AG04449 (cell line): ENCODE results near the gene EVX1.

Experiments
- CTCF ChIA-PET: fragments of 350-600 bp; formaldehyde crosslinking; extraction: SDS; loops from one replicate; lab custom pipeline; 2021; ENCODE audit warnings: antibody characterized with exemption; lab: Yijun Ruan, JAX
- POLR2A ChIA-PET: fragments of 400-600, 350-600 bp; formaldehyde crosslinking; extraction: SDS; loops from one replicate; lab custom pipeline; 2020; ENCODE audit warnings: antibody characterized with exemption, inconsistent platforms; lab: Yijun Ruan, JAX
- DNase-seq: peaks from one replicate; pipeline ENCODE4 v3.0.0-alpha.2; 2010; ENCODE audit warnings: low read depth, low spot score
- H3K4me3 ChIP-seq: 2 replicates; pipeline ENCODE4 v1.5.1; 2011; ENCODE audit warnings: low read depth, mild to moderate bottlenecking, control low read depth, low read length
- TF ChIP-seq, protein P1 (sequence below): IDR thresholded peaks from one replicate; pipeline ENCODE4 v1.5.1; 2011; ENCODE audit warnings: mild to moderate bottlenecking, moderate library complexity, low read length, control low read depth, inconsistent platforms; ENCODE audit not compliant: insufficient read depth; ENCODE audit errors: missing control alignments

The EVX1 gene

GRCh38 chr7:27242154-27242553 is 448 bp upstream of the EVX1 start:
- H3K4me3 ChIP-seq: no peak overlapping the region; the same call in 1 of the 2 replicates
- CTCF ChIA-PET: interaction anchor here (1.0 kb wide), 1 partner anchor 31 kb away, joined by 3 read pairs; no protein-coding TSS in a partner anchor
- POLR2A ChIA-PET: no interaction called here
- TF ChIP-seq, protein P1, sequence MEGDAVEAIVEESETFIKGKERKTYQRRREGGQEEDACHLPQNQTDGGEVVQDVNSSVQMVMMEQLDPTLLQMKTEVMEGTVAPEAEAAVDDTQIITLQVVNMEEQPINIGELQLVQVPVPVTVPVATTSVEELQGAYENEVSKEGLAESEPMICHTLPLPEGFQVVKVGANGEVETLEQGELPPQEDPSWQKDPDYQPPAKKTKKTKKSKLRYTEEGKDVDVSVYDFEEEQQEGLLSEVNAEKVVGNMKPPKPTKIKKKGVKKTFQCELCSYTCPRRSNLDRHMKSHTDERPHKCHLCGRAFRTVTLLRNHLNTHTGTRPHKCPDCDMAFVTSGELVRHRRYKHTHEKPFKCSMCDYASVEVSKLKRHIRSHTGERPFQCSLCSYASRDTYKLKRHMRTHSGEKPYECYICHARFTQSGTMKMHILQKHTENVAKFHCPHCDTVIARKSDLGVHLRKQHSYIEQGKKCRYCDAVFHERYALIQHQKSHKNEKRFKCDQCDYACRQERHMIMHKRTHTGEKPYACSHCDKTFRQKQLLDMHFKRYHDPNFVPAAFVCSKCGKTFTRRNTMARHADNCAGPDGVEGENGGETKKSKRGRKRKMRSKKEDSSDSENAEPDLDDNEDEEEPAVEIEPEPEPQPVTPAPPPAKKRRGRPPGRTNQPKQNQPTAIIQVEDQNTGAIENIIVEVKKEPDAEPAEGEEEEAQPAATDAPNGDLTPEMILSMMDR: no peak
- no peak for DNase-seq

DNA sequence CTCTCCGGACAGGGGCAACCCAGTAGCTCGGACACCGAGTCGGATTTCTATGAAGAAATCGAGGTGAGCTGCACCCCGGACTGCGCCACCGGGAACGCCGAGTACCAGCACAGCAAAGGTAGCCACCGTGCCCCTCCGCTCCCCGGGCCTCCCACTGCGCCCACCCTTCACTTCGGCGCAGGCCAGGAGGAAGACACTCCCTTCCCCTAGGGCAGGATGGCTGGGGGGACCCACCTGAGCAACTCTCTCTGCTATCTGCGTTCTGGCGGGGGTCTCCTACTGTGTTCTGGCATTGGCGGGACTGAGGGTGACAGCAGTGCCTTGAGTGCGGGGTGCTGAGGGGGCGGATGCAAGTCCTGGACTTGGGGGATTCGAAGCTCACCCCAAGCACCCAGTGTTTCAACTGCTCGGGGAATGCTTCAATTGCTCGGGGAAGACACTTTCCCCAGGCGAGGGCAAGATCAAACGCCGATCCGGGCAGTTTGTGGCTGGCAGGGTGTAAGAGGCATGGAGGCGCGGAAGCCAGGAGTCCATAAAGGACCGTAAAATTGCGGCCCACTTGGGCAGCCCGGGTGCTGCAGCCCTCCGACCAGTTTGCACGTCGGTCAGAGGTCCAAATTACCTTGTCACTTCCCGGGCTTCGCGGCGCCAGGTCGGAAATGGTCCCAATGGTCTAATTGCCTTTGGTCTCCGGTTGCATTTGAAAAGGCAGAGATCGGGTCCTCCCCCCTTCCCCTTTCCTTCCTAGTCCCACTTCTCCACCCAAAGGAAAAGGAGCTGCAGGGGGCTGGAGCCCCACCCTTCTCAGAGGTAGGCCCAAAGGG is 950 bp downstream of the EVX1 start:
- ChIA-PET POLR2A (no interaction called here), CTCF (no interaction called here)
- TF ChIP-seq, protein P1: no peak
- H3K4me3 ChIP-seq: no peak overlapping the region
- DNase-seq: no peak

DNA sequence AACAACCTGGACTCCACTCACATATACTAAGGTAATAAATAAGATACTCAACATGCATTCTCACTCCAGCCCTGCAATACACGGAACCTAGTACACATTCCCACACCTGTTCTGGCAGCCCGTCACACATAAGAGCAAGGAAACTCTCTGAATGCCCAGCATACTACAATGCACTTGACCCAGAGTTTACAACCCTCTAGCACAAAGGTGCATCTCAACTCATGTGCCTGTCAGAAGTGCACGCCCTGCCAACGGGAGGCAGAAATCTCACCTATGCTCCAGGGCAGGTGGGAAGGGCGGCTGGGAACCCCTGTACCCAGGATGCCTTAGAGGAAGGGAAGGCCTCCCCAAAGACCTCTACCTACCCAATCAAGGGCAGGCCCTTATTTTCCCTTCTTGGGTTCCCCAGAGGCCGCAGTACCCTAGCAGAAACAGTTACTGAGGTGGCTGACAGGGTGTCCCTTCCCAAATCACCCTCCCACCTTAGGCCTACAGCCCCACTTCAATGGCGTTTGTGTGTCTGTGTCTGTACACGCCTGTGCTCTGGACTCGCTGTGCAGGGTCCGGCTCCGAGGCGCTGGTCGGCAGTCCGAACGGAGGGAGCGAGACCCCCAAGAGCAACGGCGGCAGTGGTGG is 2.0 kb downstream of the EVX1 start:
- H3K4me3 ChIP-seq: no peak overlapping the region
- DNase-seq: no peak
- CTCF ChIA-PET: no interaction called here
- POLR2A ChIA-PET: no interaction called here
- TF ChIP-seq, protein P1: no peak

GRCh38 chr7:27245124-27245797 is 2.7 kb downstream of the EVX1 start:
- TF ChIP-seq, protein P1: no peak
- DNase-seq: no peak
- POLR2A ChIA-PET: no interaction called here
- no peak overlapping the region for H3K4me3 ChIP-seq
- CTCF ChIA-PET: no interaction called here

DNA sequence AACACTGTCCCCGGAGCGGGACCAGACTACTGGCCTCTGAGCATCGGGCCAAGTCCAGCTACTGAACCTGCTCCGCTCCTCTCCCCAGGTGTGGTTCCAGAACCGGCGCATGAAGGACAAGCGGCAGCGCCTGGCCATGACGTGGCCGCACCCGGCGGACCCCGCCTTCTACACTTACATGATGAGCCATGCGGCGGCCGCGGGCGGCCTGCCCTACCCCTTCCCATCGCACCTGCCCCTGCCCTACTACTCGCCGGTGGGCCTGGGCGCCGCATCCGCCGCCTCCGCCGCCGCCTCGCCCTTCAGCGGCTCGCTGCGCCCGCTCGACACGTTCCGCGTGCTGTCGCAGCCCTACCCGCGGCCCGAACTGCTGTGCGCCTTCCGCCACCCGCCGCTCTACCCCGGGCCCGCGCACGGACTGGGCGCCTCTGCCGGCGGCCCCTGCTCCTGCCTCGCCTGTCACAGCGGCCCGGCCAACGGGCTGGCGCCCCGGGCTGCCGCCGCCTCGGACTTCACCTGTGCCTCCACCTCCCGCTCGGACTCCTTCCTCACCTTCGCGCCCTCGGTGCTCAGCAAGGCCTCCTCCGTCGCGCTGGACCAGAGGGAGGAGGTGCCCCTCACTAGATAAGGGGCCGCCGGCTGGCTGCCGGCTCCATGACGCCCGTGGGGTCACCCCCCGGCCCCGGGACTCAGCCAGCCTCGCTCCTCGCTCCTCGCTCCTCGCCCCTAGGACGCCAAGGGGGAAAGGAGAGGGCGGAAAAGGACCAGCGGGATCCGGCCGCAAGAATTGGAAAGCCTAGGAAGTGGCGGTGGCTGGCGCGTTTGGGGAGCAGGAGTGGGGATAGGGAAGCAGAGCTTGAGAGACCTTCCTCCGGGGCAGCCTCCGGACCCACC is 3.4 kb downstream of the EVX1 start:
- CTCF ChIA-PET: no interaction called here
- no peak for DNase-seq
- POLR2A ChIA-PET: no interaction called here
- TF ChIP-seq, protein P1: no peak
- no peak overlapping the region for H3K4me3 ChIP-seq
